Activated CD4-positive, alpha-beta memory T cell treated with anti-CD3 and anti-CD28 coated beads, Interleukin-2, amount 10 ng/mL, durations not matched to agents 7 days and 5 days (primary cell): ENCODE results near the gene TRNAU1AP. TPM values are rescaled to one million over a fixed set of nuclear protein-coding genes. Genes with fewer than 3 reads are reported as not detected.
A peak's percentile ranks its signal among the peaks of the same experiment; 100 is the strongest.
"Not testable (repeated sequence)": the region's sequence is repeated elsewhere in the genome, so short reads cannot be mapped to it uniquely, and the experiment has no call there.

Experiments used
- CTCF ChIA-PET: fragments of 350-600 bp; sonication (Branson Sonifier 250); formaldehyde crosslinking; loops from one replicate; lab custom pipeline; 2021; ENCODE audit warnings: antibody characterized with exemption, inconsistent platforms; lab: Charles Lee
- POLR2A ChIA-PET: fragments of 350-600 bp; sonication (Branson Sonifier 250); formaldehyde crosslinking; loops from one replicate; lab custom pipeline; 2021; ENCODE audit warnings: antibody characterized with exemption; lab: Charles Lee
- DNase-seq: peaks from one replicate; pipeline ENCODE4 v3.0.0-alpha.2; 2020
- H3K27ac Mint-ChIP-seq: one replicate; pipeline ENCODE4 v1.8.0; 2021; ENCODE audit warnings: mild to moderate bottlenecking, mixed read lengths
- H3K27me3 Mint-ChIP-seq: one replicate; pipeline ENCODE4 v1.8.0; 2021; ENCODE audit warnings: mixed read lengths
- H3K36me3 Mint-ChIP-seq: one replicate; pipeline ENCODE4 v1.8.0; 2021; ENCODE audit warnings: low read depth, mixed read lengths
- H3K4me1 Mint-ChIP-seq: one replicate; pipeline ENCODE4 v1.8.0; 2021; ENCODE audit warnings: mixed read lengths
- H3K4me3 Mint-ChIP-seq: one replicate; pipeline ENCODE4 v1.8.0; 2021; ENCODE audit warnings: mild to moderate bottlenecking, mixed read lengths
- H3K9me3 Mint-ChIP-seq: one replicate; pipeline ENCODE4 v1.8.0; 2021; ENCODE audit warnings: mixed read lengths
- total RNA-seq, 2 experiments: library from RNA; stranded (reverse); gene quantifications; one replicate each; pipeline ENCODE4 v1.2.3, GENCODE V29; 2021

Gene TRNAU1AP
- total RNA-seq, 2 experiments from 2014 or later, result 56.9 to 58.9 TPM

DNA sequence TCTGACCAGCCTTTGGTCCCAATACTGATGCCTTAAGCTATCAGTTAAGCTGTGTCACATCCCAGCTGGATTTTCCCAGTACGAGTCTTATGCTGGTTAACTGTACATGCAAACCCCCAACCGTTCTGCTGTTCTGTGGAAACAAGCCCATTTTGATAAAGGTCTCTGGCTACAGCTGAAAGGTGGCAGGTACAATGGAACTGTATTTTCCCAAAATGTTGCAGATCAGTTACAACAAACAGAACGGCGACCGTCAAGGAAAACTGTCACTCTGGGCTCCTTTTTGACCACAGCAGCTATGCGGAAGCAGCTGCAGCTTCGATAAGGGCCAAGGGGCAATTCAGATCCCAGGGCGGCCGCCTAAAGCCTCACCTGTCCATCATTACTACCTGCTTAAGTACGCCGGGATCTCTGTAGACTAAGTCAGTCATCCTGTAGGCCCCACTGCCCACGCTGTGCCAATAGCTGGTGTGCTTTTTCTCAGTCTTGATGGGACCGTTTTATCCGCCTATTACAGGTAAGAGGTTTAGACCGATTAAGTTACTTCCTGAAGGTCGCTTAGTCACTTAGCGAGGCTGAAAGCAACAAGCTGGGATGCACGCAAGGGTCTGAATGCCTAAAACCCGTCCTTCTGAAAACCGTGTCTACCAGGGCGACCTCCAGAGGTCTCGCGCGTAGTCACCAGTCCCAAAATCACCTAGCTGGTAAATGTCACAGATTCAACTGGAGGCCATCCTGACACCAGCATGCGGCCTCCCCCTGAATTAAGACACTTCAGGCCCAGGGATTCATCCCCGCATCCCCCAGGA lies 28.0 kb downstream of the TRNAU1AP start:
- peaks cover 38% of the 10 kb centered on the region for H3K4me1 Mint-ChIP-seq
- peaks cover 48% of the 10 kb centered on the region for H3K36me3 Mint-ChIP-seq
- peak overlapping the region; percentile 92 for H3K4me3 Mint-ChIP-seq

DNA sequence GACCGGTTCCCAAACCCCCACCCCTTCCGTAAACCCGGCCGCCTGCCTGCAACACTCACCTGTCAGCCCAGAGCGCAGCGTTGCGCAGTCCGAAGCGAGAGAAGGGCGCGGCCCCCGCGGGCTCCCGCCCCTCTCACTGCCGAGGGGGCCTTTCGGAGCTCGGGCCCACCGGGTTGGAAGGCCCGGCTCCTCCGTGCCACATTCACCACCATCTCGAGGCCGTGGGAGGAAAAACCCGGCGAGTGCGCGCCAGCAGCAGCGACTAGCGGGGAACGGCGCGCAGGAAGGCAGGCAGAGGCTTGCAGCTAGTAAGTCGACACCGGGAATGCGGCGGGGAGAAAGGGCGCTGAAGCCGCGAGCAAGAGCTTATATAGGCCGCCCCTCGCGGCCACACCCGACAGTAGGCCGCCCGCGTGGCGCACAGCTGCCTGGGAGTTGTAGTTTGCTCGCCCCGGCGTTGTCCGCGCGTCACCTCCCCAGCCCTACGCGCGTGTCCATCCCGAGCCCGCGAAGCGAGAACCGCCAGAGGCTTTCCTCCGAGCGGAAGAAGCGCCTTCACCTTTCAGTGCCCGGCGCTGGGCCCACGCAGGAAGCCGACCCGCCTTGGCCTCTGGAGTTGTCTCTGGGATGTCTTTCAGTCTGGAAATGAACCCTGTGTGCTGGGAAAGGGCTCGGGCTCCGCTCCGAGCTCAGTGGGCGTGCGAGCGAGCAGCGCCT lies 28.8 kb downstream of the TRNAU1AP start:
- peak; percentile 95 for DNase-seq
- Mint-ChIP-seq H3K36me3 (peaks cover 45% of the 10 kb centered on the region), H3K9me3 (no peaks in the 10 kb centered on the region), H3K27ac (peak overlapping the region; percentile 92), H3K4me1 (peaks cover 38% of the 10 kb centered on the region), H3K27me3 (no peaks in the 10 kb centered on the region), H3K4me3 (peak overlapping the region; percentile 92)
- ChIA-PET POLR2A (interaction anchor here (0.7 to 10.4 kb wide), 67 partner anchors 9 to 856 kb away, joined by 3 to 264 read pairs (median 6); partner anchors contain the start of genes ATP5IF1, EPB41, EYA3 and FAM76A), CTCF (interaction anchor here (0.7 to 4.2 kb wide), 21 partner anchors 9 to 322 kb away, joined by 3 to 36 read pairs (median 6); partner anchors contain the start of genes MED18, RNU11, SESN2 and TAF12)

More for the DNA sequence above, 28.0 kb downstream of the TRNAU1AP start:
- H3K27ac Mint-ChIP-seq, result peak overlapping the region; percentile 92
- POLR2A ChIA-PET, result interaction anchor here (0.6 to 10.4 kb wide), 62 partner anchors 9 to 855 kb away, joined by 3 to 264 read pairs (median 6); partner anchors contain the start of genes ATP5IF1, EPB41, EYA3 and FAM76A
- peak; percentile 72 for DNase-seq
- CTCF ChIA-PET, result interaction anchor here (0.6 to 4.2 kb wide), 22 partner anchors 9 to 344 kb away, joined by 3 to 36 read pairs (median 6); partner anchors contain the start of genes RNU11, SESN2, TAF12 and TRNAU1AP
- no peaks in the 10 kb centered on the region for H3K27me3 Mint-ChIP-seq
- H3K9me3 Mint-ChIP-seq, result no peaks in the 10 kb centered on the region

DNA sequence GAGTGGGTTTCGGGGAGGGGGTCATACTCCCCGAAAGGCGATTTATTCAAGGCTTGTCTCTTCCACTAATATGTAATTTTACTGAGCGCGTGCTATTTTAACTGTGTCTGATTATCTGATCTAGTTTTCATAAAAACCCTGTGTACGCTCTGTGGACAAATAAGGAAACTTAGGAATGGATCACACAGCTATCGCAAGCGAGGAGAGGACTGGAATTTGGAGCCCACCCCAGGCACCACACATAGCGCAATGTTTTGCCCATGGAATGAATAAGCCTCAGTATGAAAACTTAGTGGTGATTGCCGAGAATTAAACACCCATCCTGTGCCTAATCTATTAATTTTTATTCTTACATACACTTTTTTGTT lies 29.3 kb downstream of the TRNAU1AP start:
- Mint-ChIP-seq H3K27ac (peak overlapping the region; percentile 92), H3K27me3 (no peaks in the 10 kb centered on the region), H3K36me3 (peaks cover 40% of the 10 kb centered on the region), H3K9me3 (no peaks in the 10 kb centered on the region), H3K4me3 (peak overlapping the region; percentile 92), H3K4me1 (peaks cover 35% of the 10 kb centered on the region)
- no peak for DNase-seq
- ChIA-PET POLR2A (interaction anchor here (0.7 to 10.4 kb wide), 54 partner anchors 8 to 810 kb away, joined by 3 to 264 read pairs (median 7); partner anchors contain the start of genes ATP5IF1, EPB41, EYA3 and GMEB1), CTCF (interaction anchor here (0.7 to 4.2 kb wide), 19 partner anchors 8 to 323 kb away, joined by 3 to 36 read pairs (median 6); partner anchors contain the start of genes MED18, RNU11, SESN2 and TAF12)

DNA sequence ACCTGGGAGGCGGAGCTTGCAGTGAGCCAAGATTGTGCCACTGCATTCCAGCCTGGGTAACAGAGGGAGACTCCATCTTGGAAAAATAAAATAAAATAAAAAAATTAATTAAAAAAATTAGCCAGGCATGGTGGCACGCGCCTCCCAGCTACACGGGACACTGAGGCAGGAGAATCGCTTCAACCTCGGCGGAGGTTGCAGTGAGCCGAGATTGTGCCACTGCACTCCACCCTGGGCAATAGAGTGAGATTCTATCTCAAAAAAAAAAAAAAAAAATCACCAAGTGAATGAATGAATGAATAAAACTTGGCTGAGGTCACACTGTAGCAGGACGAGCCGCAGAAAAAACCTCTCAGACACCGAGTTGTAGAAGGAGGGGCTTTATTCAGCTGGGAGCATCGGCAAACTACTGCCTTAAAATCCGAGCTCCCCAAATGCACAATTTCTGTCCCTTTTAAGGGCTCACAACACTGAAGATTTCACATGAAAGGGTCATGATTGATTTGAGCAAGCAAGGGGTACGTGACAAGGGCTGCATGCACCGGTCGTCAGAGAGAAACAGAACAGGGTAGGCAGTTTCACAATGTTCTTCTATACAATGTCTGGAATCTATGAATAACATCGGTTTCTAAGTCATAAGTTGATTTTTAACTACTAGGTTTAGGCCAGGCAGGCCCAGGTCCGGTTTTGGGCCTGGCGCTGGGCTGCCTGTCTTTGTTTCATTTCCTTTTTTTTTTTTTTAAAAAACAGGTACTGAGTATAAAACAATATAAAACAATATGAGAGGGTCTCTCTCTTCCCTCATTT lies 33.9 kb downstream of the TRNAU1AP start:
- H3K36me3 Mint-ChIP-seq, DNase-seq, H3K27me3 Mint-ChIP-seq, H3K4me3 Mint-ChIP-seq, POLR2A ChIA-PET, H3K27ac Mint-ChIP-seq, CTCF ChIA-PET, H3K9me3 Mint-ChIP-seq, H3K4me1 Mint-ChIP-seq: not testable (repeated sequence)

DNA sequence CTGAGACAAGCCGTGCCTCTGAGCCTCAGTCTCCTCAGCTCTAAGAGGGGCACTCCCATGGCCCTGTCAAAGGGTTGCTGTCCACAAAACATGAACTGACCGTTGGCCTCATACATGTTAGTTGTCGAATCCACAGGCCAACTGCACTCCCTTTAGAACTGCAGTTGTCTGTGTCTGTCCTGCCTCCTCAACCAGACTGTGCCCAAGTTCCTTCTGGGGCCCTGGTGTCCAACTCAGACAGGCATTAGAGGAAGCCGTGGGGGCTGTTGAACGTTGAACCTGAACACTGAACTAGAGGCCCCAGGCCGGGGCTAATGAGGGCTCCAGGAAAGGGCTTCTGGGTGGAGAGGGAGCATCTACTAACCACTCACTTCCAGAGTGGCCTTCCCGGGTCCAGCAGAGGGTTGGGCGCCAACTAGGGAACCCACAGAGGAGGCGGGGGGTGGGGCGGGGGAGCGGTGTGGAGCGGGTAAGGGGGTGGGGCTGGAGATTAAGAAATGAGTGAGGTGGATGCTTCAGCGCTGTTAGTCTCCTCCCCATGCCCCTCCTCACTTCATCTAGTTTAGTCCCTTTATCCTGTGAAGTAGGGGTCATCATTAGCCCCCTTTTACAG lies 38.9 kb downstream of the TRNAU1AP start, which contains the start of gene RAB42:
TSS of gene RAB42 (plus strand) at position 558 of the 613 bp plus-strand sequence. CDS start 247 bp downstream, outside the sequence.
- no peak for DNase-seq
- Mint-ChIP-seq H3K36me3 (peaks cover 6% of the 10 kb centered on the region), H3K27ac (no peak within 1 kb of the TSS), H3K4me1 (peaks cover 8% of the 10 kb centered on the region), H3K27me3 (peaks cover 9% of the 10 kb centered on the region), H3K4me3 (peak within 1 kb of the TSS; percentile 43), H3K9me3 (no peaks in the 10 kb centered on the region)
- POLR2A ChIA-PET, result interaction anchor here (1.6 to 2.6 kb wide), 2 partner anchors 10 to 11 kb away, joined by 11 to 19 read pairs; no protein-coding TSS in a partner anchor
- CTCF ChIA-PET, result no interaction called here

DNA sequence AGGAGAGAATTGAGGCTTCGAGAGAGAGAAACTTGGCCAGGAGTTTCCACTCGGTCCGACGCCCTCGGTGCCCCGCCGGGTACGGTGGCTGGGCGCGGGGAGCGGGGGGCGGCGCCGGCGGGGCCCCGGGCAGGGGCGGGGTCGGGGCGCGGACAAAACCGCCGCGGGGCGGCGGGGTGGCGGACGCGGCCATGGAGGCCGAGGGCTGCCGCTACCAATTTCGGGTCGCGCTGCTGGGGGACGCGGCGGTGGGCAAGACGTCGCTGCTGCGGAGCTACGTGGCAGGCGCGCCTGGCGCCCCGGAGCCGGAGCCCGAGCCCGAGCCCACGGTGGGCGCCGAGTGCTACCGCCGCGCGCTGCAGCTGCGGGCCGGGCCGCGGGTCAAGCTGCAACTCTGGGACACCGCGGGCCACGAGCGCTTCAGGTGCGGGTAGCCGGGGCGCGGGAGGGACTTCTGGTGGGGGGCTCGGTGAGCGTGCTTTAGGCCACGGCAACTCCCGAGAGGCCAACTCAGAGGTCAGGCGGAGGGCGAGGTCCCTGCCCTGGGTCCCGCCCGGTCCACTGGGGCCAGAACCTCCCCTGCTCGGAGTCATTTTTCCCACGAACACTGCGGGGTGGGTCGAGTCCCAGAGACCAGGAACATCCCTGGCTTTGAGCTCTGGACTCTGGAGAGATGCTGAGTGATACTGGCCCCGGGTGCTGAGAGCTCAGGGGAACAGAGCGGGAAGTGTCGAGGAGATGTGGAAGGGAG lies 39.6 kb downstream of the TRNAU1AP start:
- peaks cover 6% of the 10 kb centered on the region for H3K36me3 Mint-ChIP-seq
- H3K9me3 Mint-ChIP-seq, result no peaks in the 10 kb centered on the region
- ChIA-PET CTCF (no interaction called here), POLR2A (interaction anchor here (1.6 kb wide), 1 partner anchor 11 kb away, joined by 11 read pairs; no protein-coding TSS in a partner anchor)
- peak overlapping the region; percentile 43 for H3K4me3 Mint-ChIP-seq
- H3K4me1 Mint-ChIP-seq, result peaks cover 8% of the 10 kb centered on the region
- H3K27ac Mint-ChIP-seq, result no peak overlapping the region
- DNase-seq, result no peak
- H3K27me3 Mint-ChIP-seq, result peaks cover 9% of the 10 kb centered on the region

DNA sequence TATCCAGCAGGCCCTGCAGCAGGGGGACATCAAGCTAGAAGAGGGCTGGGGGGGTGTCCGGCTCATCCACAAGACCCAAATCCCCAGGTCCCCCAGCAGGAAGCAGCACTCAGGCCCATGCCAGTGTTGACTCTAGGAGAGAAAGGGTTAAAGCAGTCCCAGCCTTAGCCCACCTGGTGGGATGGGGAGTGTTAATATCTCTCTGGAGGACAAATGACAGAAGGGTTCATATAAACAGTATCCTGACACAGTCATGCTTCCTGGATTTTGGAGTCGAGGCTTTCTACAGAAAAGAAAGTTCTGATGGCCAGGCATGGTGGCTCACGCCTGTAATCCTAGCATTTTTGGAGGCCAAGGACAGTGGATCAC lies 41.1 kb downstream of the TRNAU1AP start:
- H3K36me3 Mint-ChIP-seq, POLR2A ChIA-PET, H3K9me3 Mint-ChIP-seq, H3K4me3 Mint-ChIP-seq, DNase-seq, H3K27ac Mint-ChIP-seq, H3K4me1 Mint-ChIP-seq, CTCF ChIA-PET, H3K27me3 Mint-ChIP-seq: not testable (repeated sequence)

DNA sequence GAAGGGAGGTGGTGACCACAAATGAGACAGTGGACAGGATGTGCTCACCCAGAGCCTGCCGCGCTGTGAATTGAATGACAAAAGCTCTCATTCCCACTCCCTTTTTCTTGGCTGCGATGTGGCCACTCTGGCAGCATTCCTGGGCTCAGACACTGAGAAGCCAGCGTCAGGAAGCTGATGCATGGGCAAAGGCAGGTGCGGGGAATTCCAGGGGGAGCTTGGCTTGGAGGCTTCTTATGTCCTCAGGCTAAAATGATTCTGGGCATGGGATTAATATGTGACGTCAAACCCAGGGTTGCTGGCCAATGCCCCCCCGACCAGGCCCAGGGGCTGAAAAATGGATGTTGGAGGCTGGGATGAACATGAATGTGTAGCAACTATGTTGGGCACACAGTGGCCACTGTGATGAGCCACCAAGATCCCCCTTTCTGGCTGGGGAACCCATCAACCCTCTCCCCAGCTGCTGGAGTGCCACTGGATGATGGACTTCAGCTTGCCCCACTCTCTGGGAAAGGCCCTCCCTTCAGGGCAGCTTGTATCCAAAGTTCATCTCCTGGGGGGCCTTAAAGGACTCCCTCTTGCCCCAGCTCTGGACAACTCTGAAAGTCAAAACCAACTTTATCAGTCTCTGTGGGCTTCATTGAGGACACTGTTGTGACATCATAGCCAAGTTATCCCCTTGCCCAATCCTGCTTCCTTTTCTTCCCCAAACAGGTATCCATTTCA lies 42.0 kb downstream of the TRNAU1AP start:
- H3K36me3 Mint-ChIP-seq, H3K9me3 Mint-ChIP-seq, POLR2A ChIA-PET, DNase-seq, H3K27ac Mint-ChIP-seq, H3K4me3 Mint-ChIP-seq, CTCF ChIA-PET, H3K27me3 Mint-ChIP-seq: not testable (repeated sequence)
- peaks cover 14% of the 10 kb centered on the region for H3K4me1 Mint-ChIP-seq

DNA sequence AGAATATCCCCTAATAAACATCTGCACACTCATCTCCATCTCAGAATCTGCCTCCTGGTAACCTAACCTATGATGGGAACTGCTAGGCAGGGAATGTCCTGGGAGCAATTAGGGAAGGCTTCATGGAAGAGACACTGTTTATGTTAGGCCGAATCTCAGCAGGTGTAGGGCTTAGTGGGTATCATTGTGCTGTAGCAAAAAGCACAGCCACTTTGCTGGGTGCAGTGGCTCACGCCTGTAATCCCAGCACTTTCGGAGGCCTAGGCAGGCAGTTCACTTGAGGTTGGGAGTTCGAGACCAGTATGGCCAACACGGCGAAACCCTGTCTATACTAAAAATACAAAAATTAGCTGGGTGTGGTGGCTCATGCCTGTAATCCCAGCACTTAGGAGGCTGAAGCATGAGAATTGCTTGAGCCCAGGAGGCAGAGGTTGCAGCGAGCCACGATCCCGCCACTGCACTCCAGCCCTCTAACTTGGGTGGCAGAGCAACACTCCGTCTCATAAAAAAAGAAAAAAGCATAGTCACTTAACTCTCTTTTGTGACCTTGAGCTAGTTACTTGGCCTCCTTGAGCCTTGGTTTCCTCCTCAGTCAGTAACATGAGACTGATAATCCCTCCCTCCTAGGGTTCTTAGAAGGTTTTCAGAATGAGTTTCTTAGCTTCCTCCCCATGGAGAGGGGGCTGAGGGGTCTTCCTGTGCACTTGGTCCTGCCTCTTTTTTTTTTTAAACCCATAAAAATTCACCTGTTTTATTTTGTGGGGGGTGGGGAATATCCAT lies 42.7 kb downstream of the TRNAU1AP start:
- Mint-ChIP-seq H3K4me3 (no peak overlapping the region), H3K4me1 (peaks cover 15% of the 10 kb centered on the region), H3K27me3 (peaks cover 9% of the 10 kb centered on the region), H3K36me3 (peaks cover 6% of the 10 kb centered on the region), H3K9me3 (no peaks in the 10 kb centered on the region), H3K27ac (no peak overlapping the region)
- DNase-seq, result no peak
- CTCF ChIA-PET, result no interaction called here
- POLR2A ChIA-PET, result interaction anchor here (0.6 to 1.3 kb wide), 3 partner anchors 14 to 53 kb away, joined by 3 to 6 read pairs (median 3); no protein-coding TSS in a partner anchor

DNA sequence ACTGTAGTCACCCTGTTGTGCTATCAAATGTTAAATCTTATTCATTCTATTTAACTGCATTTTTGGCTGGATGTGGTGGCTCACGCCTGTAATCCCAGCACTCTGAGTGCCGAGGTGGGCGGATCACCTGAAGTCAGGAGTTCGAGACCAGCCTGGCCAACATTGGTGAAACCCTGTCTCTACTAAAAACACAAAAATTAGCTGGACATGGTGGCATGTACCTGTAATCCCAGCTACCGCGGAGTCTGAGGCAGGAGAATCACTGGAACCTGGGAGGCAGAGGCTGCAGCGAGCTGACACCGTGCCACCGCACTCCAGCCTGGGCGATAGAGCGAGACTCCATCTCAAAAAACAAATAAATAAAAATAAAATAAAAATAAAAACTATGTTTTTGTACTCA lies 43.4 kb downstream of the TRNAU1AP start:
- DNase-seq, CTCF ChIA-PET, H3K4me3 Mint-ChIP-seq, H3K27ac Mint-ChIP-seq, H3K9me3 Mint-ChIP-seq, H3K27me3 Mint-ChIP-seq, H3K36me3 Mint-ChIP-seq: not testable (repeated sequence)
- H3K4me1 Mint-ChIP-seq, result peaks cover 15% of the 10 kb centered on the region
- POLR2A ChIA-PET, result interaction anchor here (1.2 to 1.3 kb wide), 2 partner anchors 15 to 53 kb away, joined by 3 to 6 read pairs; no protein-coding TSS in a partner anchor
